ENCODE data around the gene ARHGEF3. TPM values are rescaled to one million over a fixed set of nuclear protein-coding genes. Genes with fewer than 3 reads are reported as not detected.

ARHGEF3 gene, protein sequence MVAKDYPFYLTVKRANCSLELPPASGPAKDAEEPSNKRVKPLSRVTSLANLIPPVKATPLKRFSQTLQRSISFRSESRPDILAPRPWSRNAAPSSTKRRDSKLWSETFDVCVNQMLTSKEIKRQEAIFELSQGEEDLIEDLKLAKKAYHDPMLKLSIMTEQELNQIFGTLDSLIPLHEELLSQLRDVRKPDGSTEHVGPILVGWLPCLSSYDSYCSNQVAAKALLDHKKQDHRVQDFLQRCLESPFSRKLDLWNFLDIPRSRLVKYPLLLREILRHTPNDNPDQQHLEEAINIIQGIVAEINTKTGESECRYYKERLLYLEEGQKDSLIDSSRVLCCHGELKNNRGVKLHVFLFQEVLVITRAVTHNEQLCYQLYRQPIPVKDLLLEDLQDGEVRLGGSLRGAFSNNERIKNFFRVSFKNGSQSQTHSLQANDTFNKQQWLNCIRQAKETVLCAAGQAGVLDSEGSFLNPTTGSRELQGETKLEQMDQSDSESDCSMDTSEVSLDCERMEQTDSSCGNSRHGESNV
- total RNA-seq (101 TPM), polyA plus RNA-seq (100 to 1,000 TPM in 3 of 4 donors, 10 to 100 TPM in 1; 87.8 to 137 (median 105) TPM)

DNA sequence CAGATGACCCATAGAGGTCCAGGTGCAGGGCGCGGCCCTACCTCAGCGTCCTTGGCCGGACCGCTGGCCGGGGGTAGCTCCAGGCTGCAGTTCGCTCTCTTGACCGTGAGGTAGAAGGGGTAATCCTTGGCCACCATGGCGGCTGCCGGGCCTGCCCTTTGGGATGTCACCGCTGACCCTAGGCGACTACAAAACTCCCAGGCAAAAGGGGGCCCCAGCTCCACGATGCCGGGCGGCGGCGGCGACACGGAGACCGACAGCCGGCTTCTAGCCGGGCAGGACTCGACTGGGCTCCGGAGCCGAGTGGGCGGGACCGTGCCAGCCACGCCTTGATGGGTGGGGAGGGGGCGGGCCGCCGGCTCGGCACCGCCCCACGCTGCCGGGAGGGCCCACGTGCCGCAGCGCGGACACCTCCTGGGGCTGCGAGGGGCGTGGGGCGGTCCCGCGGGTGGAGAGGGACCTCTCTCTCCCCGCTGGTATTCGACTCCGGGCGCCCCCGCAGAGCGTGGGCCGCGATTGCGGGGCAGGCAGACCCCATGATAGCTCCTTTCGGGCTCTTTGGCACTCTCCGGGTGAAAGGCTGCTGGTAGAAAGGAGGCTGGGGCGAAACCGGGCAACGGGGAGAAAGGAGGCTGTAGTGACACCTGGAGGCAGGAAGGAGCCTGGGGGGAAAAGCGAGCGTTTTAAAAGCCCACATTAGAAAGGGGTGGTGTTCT lies at the start of gene ARHGEF3:
Gene ARHGEF3 (minus strand): TSS at position 288 of the 716 bp plus-strand sequence. CDS start 151 bp downstream, at position 137.
- Histone ChIP-seq H3K27me3 (ENCODE audit: control insufficient read depth, insufficient read depth, low read length) (no peaks in the 10 kb centered on the region), H3K4me3 (ENCODE audit: low read depth, low read length) (peak within 1 kb of the TSS; percentile 100), H3K36me3 (ENCODE audit: control insufficient read depth, insufficient read depth, low read length) (no peaks in the 10 kb centered on the region), H3K4me1 (ENCODE audit: control insufficient read depth, insufficient read depth, low read length, poor library complexity, severe bottlenecking) (peaks cover 47% of the 10 kb centered on the region), H3K9me3 (ENCODE audit: control insufficient read depth in 2 of 2, low read length in 2 of 2) (no peaks in the 10 kb centered on the region), H3K27ac (ENCODE audit: insufficient read depth, low read length, poor library complexity, severe bottlenecking) (peak within 1 kb of the TSS; percentile 81)
- H3K27ac Mint-ChIP-seq, result peak within 1 kb of the TSS; percentile 90 to 99 (median 98)
- ATAC-seq (ENCODE audit: low read depth in 2 of 2) (peak; percentile 84 to 85), DNase-seq (peak; percentile 84 to 91 (median 87))
- peaks cover 19 to 43% (median 32%) of the 10 kb centered on the region in 4 donors for H3K4me1 Mint-ChIP-seq
- H3K36me3 Mint-ChIP-seq, result peaks cover 8% of the 10 kb centered on the region
- peaks cover 0 to 3% (median 0%) of the 10 kb centered on the region in 7 donors for H3K9me3 Mint-ChIP-seq
- no peaks in the 10 kb centered on the region for H3K27me3 Mint-ChIP-seq
- H3K4me3 Mint-ChIP-seq, result peak within 1 kb of the TSS; percentile 98 to 100 (median 98)

DNA sequence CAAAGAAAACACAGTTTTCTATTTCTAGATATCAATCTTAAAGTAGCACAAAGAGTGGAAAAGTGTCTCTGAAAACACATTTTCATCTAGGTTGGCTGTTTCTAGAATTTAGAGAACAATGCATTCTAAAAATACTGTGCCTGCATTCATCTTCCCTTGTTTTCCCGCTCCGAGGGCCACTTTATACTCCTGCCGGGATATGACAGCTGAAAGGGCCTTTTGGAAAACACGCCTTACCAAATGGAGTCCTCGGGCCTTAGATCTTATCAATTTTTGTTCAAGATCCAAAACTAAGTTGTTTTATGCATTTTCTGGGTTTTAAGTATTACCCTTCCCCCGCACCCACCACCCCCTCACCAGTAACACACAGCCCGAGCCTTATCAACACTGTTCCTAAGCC lies 47.9 kb upstream of the ARHGEF3 start:
- Mint-ChIP-seq H3K9me3 (peaks cover 0 to 5% (median 0%) of the 10 kb centered on the region in 7 donors), H3K36me3 (peaks cover 26% of the 10 kb centered on the region), H3K4me1 (peaks cover 0 to 23% (median 12%) of the 10 kb centered on the region in 4 donors), H3K27ac (peak overlapping the region in 1 of 3 donors; percentile 65), H3K27me3 (no peaks in the 10 kb centered on the region), H3K4me3 (no peak overlapping the region)
- no peaks in the 10 kb centered on the region for H3K36me3 ChIP-seq (ENCODE audit: control insufficient read depth, insufficient read depth, low read length)
- no peak overlapping the region for H3K27ac ChIP-seq (ENCODE audit: insufficient read depth, low read length, poor library complexity, severe bottlenecking)
- ATAC-seq (ENCODE audit: low read depth in 2 of 2), result no peak
- H3K4me3 ChIP-seq (ENCODE audit: low read depth, low read length), result no peak overlapping the region
- no peaks in the 10 kb centered on the region for H3K27me3 ChIP-seq (ENCODE audit: control insufficient read depth, insufficient read depth, low read length)
- no peaks in the 10 kb centered on the region for H3K9me3 ChIP-seq (ENCODE audit: control insufficient read depth in 2 of 2, low read length in 2 of 2)
- no peak for DNase-seq
- H3K4me1 ChIP-seq (ENCODE audit: control insufficient read depth, insufficient read depth, low read length, poor library complexity, severe bottlenecking), result no peaks in the 10 kb centered on the region

DNA sequence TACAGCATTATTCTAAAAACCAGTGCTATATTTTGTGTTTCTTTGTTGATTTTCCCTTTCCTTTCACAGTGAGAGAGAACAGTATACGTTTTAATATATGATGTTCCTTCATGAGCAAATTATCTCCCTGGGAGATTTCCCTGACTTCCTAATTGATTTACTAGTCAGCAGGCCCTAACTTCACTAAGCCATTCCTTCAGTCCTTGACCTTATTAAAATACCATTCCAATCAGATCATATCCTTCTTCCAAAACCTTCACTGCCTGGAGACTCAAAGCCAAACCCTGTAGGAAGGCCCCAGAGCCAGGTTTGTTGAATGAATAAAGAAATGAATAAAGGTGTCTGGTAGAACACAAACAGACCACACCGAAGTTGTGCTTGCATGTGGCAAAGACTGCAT lies 43.8 kb upstream of the ARHGEF3 start:
- Mint-ChIP-seq H3K36me3 (peaks cover 13% of the 10 kb centered on the region), H3K27ac (no peak overlapping the region), H3K4me1 (peaks cover 6 to 14% (median 11%) of the 10 kb centered on the region in 4 donors), H3K9me3 (peaks cover 0 to 5% (median 1%) of the 10 kb centered on the region in 7 donors), H3K4me3 (no peak overlapping the region), H3K27me3 (no peaks in the 10 kb centered on the region)
- ATAC-seq (ENCODE audit: low read depth in 2 of 2) (no peak), DNase-seq (no peak)
- no peaks in the 10 kb centered on the region for H3K36me3 ChIP-seq (ENCODE audit: control insufficient read depth, insufficient read depth, low read length)
- H3K4me3 ChIP-seq (ENCODE audit: low read depth, low read length), result no peak overlapping the region
- H3K4me1 ChIP-seq (ENCODE audit: control insufficient read depth, insufficient read depth, low read length, poor library complexity, severe bottlenecking), result no peaks in the 10 kb centered on the region
- no peak overlapping the region for H3K27ac ChIP-seq (ENCODE audit: insufficient read depth, low read length, poor library complexity, severe bottlenecking)
- H3K9me3 ChIP-seq (ENCODE audit: control insufficient read depth in 2 of 2, low read length in 2 of 2), result no peaks in the 10 kb centered on the region
- no peaks in the 10 kb centered on the region for H3K27me3 ChIP-seq (ENCODE audit: control insufficient read depth, insufficient read depth, low read length)

- Histone ChIP-seq H3K4me3 (ENCODE audit: low read depth, low read length) (no peak overlapping the region), H3K27me3 (ENCODE audit: control insufficient read depth, insufficient read depth, low read length) (no peaks in the 10 kb centered on the region), H3K4me1 (ENCODE audit: control insufficient read depth, insufficient read depth, low read length, poor library complexity, severe bottlenecking) (no peaks in the 10 kb centered on the region), H3K27ac (ENCODE audit: insufficient read depth, low read length, poor library complexity, severe bottlenecking) (no peak overlapping the region), H3K36me3 (ENCODE audit: control insufficient read depth, insufficient read depth, low read length) (peaks cover 2% of the 10 kb centered on the region), H3K9me3 (ENCODE audit: control insufficient read depth in 2 of 2, low read length in 2 of 2) (no peaks in the 10 kb centered on the region)
- peaks cover 6 to 20% (median 11%) of the 10 kb centered on the region in 4 donors for H3K4me1 Mint-ChIP-seq
- no peaks in the 10 kb centered on the region for H3K27me3 Mint-ChIP-seq
- H3K4me3 Mint-ChIP-seq, result no peak overlapping the region
- no peak for DNase-seq
- no peak for ATAC-seq (ENCODE audit: low read depth in 2 of 2)
- H3K36me3 Mint-ChIP-seq, result peaks cover 13% of the 10 kb centered on the region
- no peak overlapping the region for H3K27ac Mint-ChIP-seq
- H3K9me3 Mint-ChIP-seq, result peaks cover 0 to 5% (median 1%) of the 10 kb centered on the region in 7 donors
These were observed 42.8 kb upstream of the ARHGEF3 start for GRCh38 chr3:56844536-56844935.

DNA sequence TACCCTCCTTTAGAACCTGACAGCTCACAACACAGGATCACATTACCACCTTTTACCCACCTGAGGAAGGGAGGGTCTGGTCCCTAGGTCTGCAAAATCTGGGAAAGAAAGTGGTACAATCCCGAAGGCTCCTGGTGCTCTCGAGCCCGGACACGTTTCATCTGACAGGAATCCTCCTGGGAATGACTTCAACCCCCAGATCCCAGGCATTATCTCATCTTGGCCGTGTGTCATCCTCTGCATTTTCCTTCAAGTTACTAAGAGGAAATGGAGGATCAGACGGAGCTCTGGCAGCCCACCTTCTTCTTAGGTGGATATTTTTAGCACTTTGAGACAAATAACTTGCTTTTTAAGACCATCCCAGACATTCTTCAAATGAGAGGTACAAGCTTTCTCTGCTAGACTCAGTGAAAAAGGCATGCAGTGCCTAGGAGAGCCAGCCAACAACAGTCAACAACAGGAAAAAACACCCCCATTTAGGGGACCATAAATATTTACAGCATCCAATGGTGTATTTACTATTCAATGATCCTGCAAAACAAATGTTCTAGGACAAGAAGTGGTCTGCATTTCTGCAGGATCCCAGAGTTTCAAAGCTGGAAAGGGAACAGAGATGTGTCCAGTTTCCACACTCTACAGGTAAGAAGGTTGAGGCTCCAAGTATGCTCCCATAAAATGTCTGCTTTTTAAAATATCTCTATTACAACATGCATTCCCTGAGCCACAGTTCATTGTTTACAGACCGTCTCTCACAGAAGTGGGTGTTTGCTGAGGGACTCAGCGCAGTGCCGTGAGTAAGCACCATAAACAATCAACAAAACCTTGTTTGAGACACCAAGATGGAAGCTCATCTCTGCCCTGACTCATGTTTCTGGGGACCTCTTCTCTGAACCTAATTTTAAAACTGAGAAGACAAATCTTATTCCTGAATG lies 38.3 kb upstream of the ARHGEF3 start:
- H3K27me3 ChIP-seq (ENCODE audit: control insufficient read depth, insufficient read depth, low read length), result no peaks in the 10 kb centered on the region
- peak overlapping the region in 2 of 3 donors; percentile 62 to 75 for H3K27ac Mint-ChIP-seq
- no peak overlapping the region for H3K4me3 Mint-ChIP-seq
- H3K4me1 ChIP-seq (ENCODE audit: control insufficient read depth, insufficient read depth, low read length, poor library complexity, severe bottlenecking), result no peaks in the 10 kb centered on the region
- no peaks in the 10 kb centered on the region for H3K27me3 Mint-ChIP-seq
- no peak for ATAC-seq (ENCODE audit: low read depth in 2 of 2)
- H3K27ac ChIP-seq (ENCODE audit: insufficient read depth, low read length, poor library complexity, severe bottlenecking), result no peak overlapping the region
- no peaks in the 10 kb centered on the region for H3K9me3 ChIP-seq (ENCODE audit: control insufficient read depth in 2 of 2, low read length in 2 of 2)
- DNase-seq, result no peak
- peaks cover 11% of the 10 kb centered on the region for H3K36me3 Mint-ChIP-seq
- H3K4me1 Mint-ChIP-seq, result peaks cover 6 to 30% (median 11%) of the 10 kb centered on the region in 4 donors
- H3K36me3 ChIP-seq (ENCODE audit: control insufficient read depth, insufficient read depth, low read length), result peaks cover 2% of the 10 kb centered on the region
- no peak overlapping the region for H3K4me3 ChIP-seq (ENCODE audit: low read depth, low read length)
- H3K9me3 Mint-ChIP-seq, result peaks cover 0 to 2% (median 0%) of the 10 kb centered on the region in 7 donors

DNA sequence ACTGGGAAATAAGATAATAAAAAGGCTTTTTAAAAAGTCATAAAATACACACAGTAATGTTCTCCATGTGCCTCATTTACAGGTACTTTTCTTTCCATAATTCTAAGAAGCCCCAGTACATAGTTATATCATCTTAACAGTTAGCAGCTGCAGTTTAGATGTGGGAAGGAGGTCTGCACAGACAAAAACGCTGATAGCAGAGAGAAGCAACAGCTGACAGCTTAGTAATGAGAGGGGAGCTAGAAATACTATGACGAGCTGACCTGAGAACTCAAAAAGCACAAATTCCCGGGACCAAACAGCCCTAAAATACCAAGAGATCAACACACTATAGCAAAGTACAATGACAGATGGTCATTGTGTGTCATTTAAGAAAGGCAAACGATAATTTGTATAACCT lies 36.7 kb upstream of the ARHGEF3 start:
- H3K9me3 ChIP-seq (ENCODE audit: control insufficient read depth in 2 of 2, low read length in 2 of 2), result no peaks in the 10 kb centered on the region
- Mint-ChIP-seq H3K4me1 (peaks cover 4 to 27% (median 11%) of the 10 kb centered on the region in 4 donors), H3K27me3 (no peaks in the 10 kb centered on the region), H3K36me3 (peaks cover 9% of the 10 kb centered on the region), H3K9me3 (no peaks in the 10 kb centered on the region), H3K27ac (peak overlapping the region in 2 of 3 donors; percentile 13 to 49), H3K4me3 (no peak overlapping the region)
- ATAC-seq (ENCODE audit: low read depth in 2 of 2) (no peak), DNase-seq (no peak)
- no peak overlapping the region for H3K4me3 ChIP-seq (ENCODE audit: low read depth, low read length)
- H3K27me3 ChIP-seq (ENCODE audit: control insufficient read depth, insufficient read depth, low read length), result no peaks in the 10 kb centered on the region
- no peak overlapping the region for H3K27ac ChIP-seq (ENCODE audit: insufficient read depth, low read length, poor library complexity, severe bottlenecking)
- H3K36me3 ChIP-seq (ENCODE audit: control insufficient read depth, insufficient read depth, low read length), result peaks cover 2% of the 10 kb centered on the region
- H3K4me1 ChIP-seq (ENCODE audit: control insufficient read depth, insufficient read depth, low read length, poor library complexity, severe bottlenecking), result no peaks in the 10 kb centered on the region
